CD4-positive, alpha-beta T cell (primary cell): ENCODE data around the gene SLC23A1. TPM values are rescaled to one million over a fixed set of nuclear protein-coding genes. Genes with fewer than 3 reads are reported as not detected.
A peak's percentile ranks its signal among the peaks of the same experiment; 100 is the strongest.

Experiments used
- ATAC-seq: fragments of 200-7000 bp; cut with Tn5 transposase; one replicate; pipeline ENCODE4 v1.10.0; 2022; ENCODE audit warnings: mild to moderate bottlenecking; ENCODE audit not compliant: poor library complexity
- CTCF ChIA-PET: fragments of 350-600 bp; sonication (Branson Sonifier 250); formaldehyde crosslinking; loops from one replicate; lab custom pipeline; 2021; ENCODE audit warnings: antibody characterized with exemption, inconsistent platforms; lab: Charles Lee
- POLR2A ChIA-PET: fragments of 350-600 bp; sonication (Branson Sonifier 250); formaldehyde crosslinking; loops from one replicate; lab custom pipeline; 2021; ENCODE audit warnings: antibody characterized with exemption, inconsistent platforms; lab: Charles Lee
- DNase-seq, 14 experiments: peaks; one replicate each; pipeline ENCODE4 v3.0.0-alpha.2; 2013 to 2020; ENCODE audit warnings: mixed read lengths in 2 of 14
- H3K27ac ChIP-seq, 2 donors: one replicate each; pipeline versions ENCODE4 v1.5.1 to v1.7.0; 2013; ENCODE audit warnings: low read length in 2 of 2, low read depth in 1 of 2, mild to moderate bottlenecking in 1 of 2
- H3K27me3 ChIP-seq, 2 experiments: 1 replicate in 1 of 2; 2 replicates in 1 of 2; pipeline versions ENCODE4 v1.6.1 to v1.7.0; 2013; ENCODE audit warnings: low read length in 2 of 2, control low read depth in 1 of 2, mild to moderate bottlenecking in 1 of 2, moderate library complexity in 1 of 2; ENCODE audit not compliant: insufficient read depth in 2 of 2, control insufficient read depth in 1 of 2
- H3K36me3 ChIP-seq: one replicate; pipeline ENCODE4 v1.6.1; 2013; ENCODE audit warnings: low read length, control low read depth; ENCODE audit not compliant: insufficient read depth
- H3K4me1 ChIP-seq: one replicate; pipeline ENCODE4 v1.6.1; 2013; ENCODE audit warnings: low read length, control low read depth; ENCODE audit not compliant: insufficient read depth
- H3K4me3 ChIP-seq: one replicate; pipeline ENCODE4 v1.5.1; 2013; ENCODE audit warnings: mild to moderate bottlenecking, low read length, moderate library complexity
- H3K9me3 ChIP-seq, 2 experiments: 1 replicate in 1 of 2; 2 replicates in 1 of 2; pipeline versions ENCODE4 v1.6.1 to v1.7.0; 2013; ENCODE audit warnings: low read length in 2 of 2, mild to moderate bottlenecking in 2 of 2, control low read depth in 1 of 2, moderate library complexity in 1 of 2; ENCODE audit not compliant: control insufficient read depth in 1 of 2, insufficient read depth in 1 of 2
- H3K27ac Mint-ChIP-seq: one replicate; pipeline ENCODE4 v1.8.0; 2020; ENCODE audit warnings: mixed read lengths
- H3K27me3 Mint-ChIP-seq: one replicate; pipeline ENCODE4 v1.8.0; 2021; ENCODE audit warnings: mixed read lengths
- H3K36me3 Mint-ChIP-seq: one replicate; pipeline ENCODE4 v1.8.0; 2021; ENCODE audit warnings: low read depth, mixed read lengths
- H3K4me1 Mint-ChIP-seq: one replicate; pipeline ENCODE4 v1.8.0; 2021; ENCODE audit warnings: low read depth, mixed read lengths
- H3K4me3 Mint-ChIP-seq: one replicate; pipeline ENCODE4 v1.8.0; 2020; ENCODE audit warnings: mild to moderate bottlenecking, mixed read lengths
- H3K9me3 Mint-ChIP-seq: one replicate; pipeline ENCODE4 v1.8.0; 2020; ENCODE audit warnings: mixed read lengths
- intact Hi-C, 2 experiments: fragments of 100-400 bp; cut with DNase I in 1 of 2; cut with micrococcal nuclease in 1 of 2; formaldehyde crosslinking; loops; one replicate each; pipeline versions ENCODE4 v1.15.1 to v1.9.0; 2023 to 2025; cut with DNase I, micrococcal nuclease
- total RNA-seq, 174 experiments: library from RNA in 2 of 174; stranded (reverse) in 2 of 174; gene quantifications; one replicate each; pipeline ENCODE4 v1.2.3 and lab custom pipeline; 2021 to 2026
- TF ChIP-seq, protein P1 (sequence below): fragments of 200-600 bp; IDR thresholded peaks from one replicate; pipeline ENCODE4 v1.8.0; 2022; ENCODE audit warnings: antibody characterized with exemption, mild to moderate bottlenecking

SLC23A1 gene
- total RNA-seq, 2 experiments from 2014 or later: not detected

DNA sequence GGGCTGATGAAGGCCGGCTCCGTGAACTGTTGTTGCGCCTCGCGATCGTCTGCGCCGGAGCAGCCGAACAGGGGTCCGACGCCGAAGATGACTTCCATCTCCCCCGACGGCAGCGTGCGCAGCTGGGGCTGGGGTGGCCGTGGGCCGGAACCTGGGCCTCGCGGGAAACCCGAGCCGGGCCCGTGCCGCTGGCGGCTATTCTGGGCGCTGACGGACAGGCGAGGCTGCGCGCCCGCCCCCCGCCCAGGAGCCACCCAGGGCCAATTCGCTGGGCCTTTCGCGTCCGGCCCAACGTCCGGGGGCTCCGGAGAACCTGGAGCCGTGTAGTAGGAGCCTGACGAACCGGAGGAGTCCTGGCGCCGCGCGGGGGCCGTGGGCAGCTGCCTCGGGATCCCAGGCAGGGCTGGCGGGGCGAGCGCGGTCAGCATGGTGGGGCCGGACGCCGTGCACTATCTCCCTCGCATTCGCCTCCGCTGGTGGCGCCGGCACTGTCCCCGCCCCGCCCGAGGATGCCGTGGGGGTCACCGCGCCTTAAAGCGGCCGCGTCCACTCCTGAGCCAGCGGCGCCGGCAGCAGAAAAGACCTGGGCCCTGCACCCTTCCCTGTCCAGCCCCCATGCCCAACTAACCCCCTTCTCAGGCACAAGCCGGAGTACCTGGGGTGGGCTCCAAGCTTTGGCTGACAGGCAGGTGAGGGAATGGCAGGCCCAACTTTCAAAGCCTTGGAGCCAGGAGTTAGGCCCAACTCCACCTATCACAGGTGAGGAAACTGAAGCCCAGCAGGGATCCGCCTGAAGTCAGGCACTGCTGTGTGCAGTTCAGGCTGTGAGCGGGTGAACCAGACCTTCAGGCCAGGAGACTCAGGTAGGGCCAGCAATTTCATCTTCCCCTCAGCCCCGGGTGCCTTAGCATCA lies 11.8 kb upstream of the SLC23A1 start, which contains the start of gene PROB1:
Gene PROB1 (minus strand): TSS at position 451 of the 913 bp plus-strand sequence. CDS start 23 bp downstream, at position 428.
- no peaks in the 10 kb centered on the region for H3K27me3 Mint-ChIP-seq
- Histone ChIP-seq H3K4me3 (peak within 1 kb of the TSS; percentile 81), H3K27ac (no peak within 1 kb of the TSS), H3K9me3 (no peaks in the 10 kb centered on the region), H3K36me3 (no peaks in the 10 kb centered on the region), H3K27me3 (peaks cover 0 to 6% of the 10 kb centered on the region in 2 experiments), H3K4me1 (peaks cover 45% of the 10 kb centered on the region)
- no peaks in the 10 kb centered on the region for H3K9me3 Mint-ChIP-seq
- H3K4me3 Mint-ChIP-seq: peak within 1 kb of the TSS; percentile 92
- no peaks in the 10 kb centered on the region for H3K36me3 Mint-ChIP-seq
- peaks cover 29% of the 10 kb centered on the region for H3K4me1 Mint-ChIP-seq
- TF ChIP-seq, protein P1, sequence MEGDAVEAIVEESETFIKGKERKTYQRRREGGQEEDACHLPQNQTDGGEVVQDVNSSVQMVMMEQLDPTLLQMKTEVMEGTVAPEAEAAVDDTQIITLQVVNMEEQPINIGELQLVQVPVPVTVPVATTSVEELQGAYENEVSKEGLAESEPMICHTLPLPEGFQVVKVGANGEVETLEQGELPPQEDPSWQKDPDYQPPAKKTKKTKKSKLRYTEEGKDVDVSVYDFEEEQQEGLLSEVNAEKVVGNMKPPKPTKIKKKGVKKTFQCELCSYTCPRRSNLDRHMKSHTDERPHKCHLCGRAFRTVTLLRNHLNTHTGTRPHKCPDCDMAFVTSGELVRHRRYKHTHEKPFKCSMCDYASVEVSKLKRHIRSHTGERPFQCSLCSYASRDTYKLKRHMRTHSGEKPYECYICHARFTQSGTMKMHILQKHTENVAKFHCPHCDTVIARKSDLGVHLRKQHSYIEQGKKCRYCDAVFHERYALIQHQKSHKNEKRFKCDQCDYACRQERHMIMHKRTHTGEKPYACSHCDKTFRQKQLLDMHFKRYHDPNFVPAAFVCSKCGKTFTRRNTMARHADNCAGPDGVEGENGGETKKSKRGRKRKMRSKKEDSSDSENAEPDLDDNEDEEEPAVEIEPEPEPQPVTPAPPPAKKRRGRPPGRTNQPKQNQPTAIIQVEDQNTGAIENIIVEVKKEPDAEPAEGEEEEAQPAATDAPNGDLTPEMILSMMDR: no peak
- CTCF ChIA-PET: interaction anchor here (0.8 to 1.0 kb wide), 2 partner anchors 8 to 9 kb away, joined by 3 read pairs; partner anchors contain the start of gene SPATA24
- POLR2A ChIA-PET: interaction anchor here (4.6 kb wide), 1 partner anchor 9 kb away, joined by 18 read pairs; the partner anchor contains the start of gene SPATA24
- no peak within 1 kb of the TSS for H3K27ac Mint-ChIP-seq
- DNase-seq: no peak
- ATAC-seq: no peak
- intact Hi-C loops: loop anchor here in 1 of 2 experiments (5.0 kb wide), 1 partner anchor 53 kb away; the partner anchor contains the start of gene PAIP2

DNA sequence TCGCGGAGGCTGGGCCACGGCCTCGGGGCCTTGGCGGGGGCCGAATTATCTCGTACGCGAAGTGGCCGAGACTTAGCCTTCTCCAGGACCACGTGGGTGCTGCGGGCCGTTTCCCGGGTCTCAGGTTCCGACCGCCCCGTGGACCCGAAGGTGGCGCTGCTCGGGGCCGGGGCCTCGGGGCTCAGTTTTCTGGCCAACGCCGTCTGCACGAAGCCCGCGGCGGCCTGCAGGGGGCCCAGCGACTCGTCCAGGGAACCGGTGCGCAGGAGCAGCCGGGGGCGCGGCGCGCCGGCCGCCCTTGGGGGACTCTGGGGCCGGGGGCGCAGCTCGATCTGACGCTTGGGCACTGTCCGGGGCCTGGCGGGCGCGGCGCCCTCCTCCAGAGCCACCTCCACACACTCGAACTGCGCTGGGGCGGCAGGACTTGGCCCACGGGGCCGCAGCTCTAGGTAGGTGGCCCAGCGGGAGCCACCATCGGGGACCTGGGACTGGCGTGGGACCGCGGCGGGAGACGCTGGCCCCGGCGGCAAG lies 11.1 kb upstream of the SLC23A1 start:
- Mint-ChIP-seq H3K9me3 (no peaks in the 10 kb centered on the region), H3K4me3 (peak overlapping the region; percentile 92), H3K27me3 (no peaks in the 10 kb centered on the region), H3K4me1 (peaks cover 36% of the 10 kb centered on the region), H3K36me3 (no peaks in the 10 kb centered on the region), H3K27ac (no peak overlapping the region)
- TF ChIP-seq, protein P1: peak; percentile 64
- Histone ChIP-seq H3K4me1 (peaks cover 52% of the 10 kb centered on the region), H3K27ac (no peak overlapping the region), H3K36me3 (no peaks in the 10 kb centered on the region), H3K4me3 (peak overlapping the region; percentile 81), H3K9me3 (no peaks in the 10 kb centered on the region), H3K27me3 (peaks cover 0 to 6% of the 10 kb centered on the region in 2 experiments)
- peak in 11 of 14 experiments; percentile 22 to 73 (median 51) for DNase-seq
- intact Hi-C loops: loop anchor here in 1 of 2 experiments (5.0 kb wide), 1 partner anchor 52 kb away; the partner anchor contains the start of gene PAIP2
- ATAC-seq: peak; percentile 28
- ChIA-PET CTCF (interaction anchor here (0.8 to 1.0 kb wide), 2 partner anchors 9 to 10 kb away, joined by 3 read pairs; partner anchors contain the start of gene SPATA24), POLR2A (interaction anchor here (3.6 to 4.6 kb wide), 2 partner anchors 10 to 52 kb away, joined by 18 to 21 read pairs; partner anchors contain the start of genes PAIP2 and SPATA24)

DNA sequence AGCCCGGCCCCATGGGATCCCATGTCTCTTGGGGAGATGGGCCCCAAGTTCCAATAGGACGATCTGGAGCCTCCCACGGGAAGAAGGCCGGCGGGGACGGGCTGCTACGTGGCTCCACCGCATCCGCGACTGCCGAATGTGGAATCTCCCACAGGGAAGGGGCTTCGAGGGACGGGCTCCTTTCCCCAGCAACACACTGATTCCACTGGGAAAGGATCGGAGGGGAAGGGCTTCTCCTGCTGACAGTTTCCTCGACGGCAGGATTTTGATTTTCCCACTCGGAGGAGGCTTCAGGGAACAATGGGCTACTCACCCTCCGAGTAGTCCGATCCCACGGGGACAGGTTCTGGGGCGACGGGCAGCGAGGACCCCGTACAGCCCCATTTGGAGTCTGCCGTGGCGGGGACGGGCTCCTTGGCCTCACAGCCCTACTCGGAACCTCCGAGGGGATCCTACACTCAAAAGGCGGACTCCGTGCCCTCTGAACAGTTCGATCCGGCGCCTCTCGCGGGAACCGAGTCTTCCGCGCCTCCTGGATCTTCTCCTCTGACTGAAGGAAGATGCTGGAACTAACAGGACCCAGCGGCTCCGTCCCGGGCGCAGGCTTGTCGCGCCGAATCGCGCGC lies 10.5 kb upstream of the SLC23A1 start:
- Histone ChIP-seq H3K4me1 (peaks cover 58% of the 10 kb centered on the region), H3K4me3 (peak overlapping the region; percentile 81), H3K27me3 (peaks cover 0 to 6% of the 10 kb centered on the region in 2 experiments), H3K36me3 (no peaks in the 10 kb centered on the region), H3K27ac (no peak overlapping the region), H3K9me3 (no peaks in the 10 kb centered on the region)
- Mint-ChIP-seq H3K27me3 (no peaks in the 10 kb centered on the region), H3K4me1 (peaks cover 38% of the 10 kb centered on the region), H3K9me3 (no peaks in the 10 kb centered on the region), H3K36me3 (no peaks in the 10 kb centered on the region), H3K4me3 (peak overlapping the region; percentile 92), H3K27ac (no peak overlapping the region)
- ChIA-PET CTCF (interaction anchor here (1.0 to 2.4 kb wide), 3 partner anchors 9 to 51 kb away, joined by 3 to 14 read pairs (median 6); partner anchors contain the start of genes PAIP2 and SPATA24), POLR2A (interaction anchor here (1.4 to 4.6 kb wide), 3 partner anchors 10 to 100 kb away, joined by 4 to 21 read pairs (median 18); partner anchors contain the start of genes MATR3, PAIP2 and SPATA24)
- intact Hi-C loops: loop anchor here (2.0 to 5.0 kb wide), 2 partner anchors 51 to 105 kb away; partner anchors contain the start of gene PAIP2 (in 1 of the 2)
- DNase-seq (no peak), ATAC-seq (no peak)
- TF ChIP-seq, protein P1: no peak
